Activated CD4-positive, alpha-beta T cell treated with anti-CD3 and anti-CD28 coated beads, Interleukin-2, amount 50 U/mL, for 24 hours (primary cell): Measurements from ENCODE around the gene EPRS1.
"Not testable (repeated sequence)": the region's sequence is repeated elsewhere in the genome, so short reads cannot be mapped to it uniquely, and the experiment has no call there.

Source experiments
- DNase-seq, 2 donors: peaks; one replicate each; pipeline ENCODE4 v3.0.0-alpha.2; 2020; ENCODE audit warnings: low read depth in 1 of 2, low spot score in 1 of 2

The EPRS1 gene

GRCh38 chr1:220046052-220046930 is at the start of gene EPRS1:
EPRS1 (minus strand) TSS chr1:220046505; CDS start chr1:220046388, 117 bp downstream.
- peak; percentile 84 to 91 for DNase-seq

GRCh38 chr1:220094016-220094911 is 48.0 kb upstream of the EPRS1 start, which contains the start of gene IARS2:
IARS2 (plus strand) TSS chr1:220094132; CDS start chr1:220094217, 85 bp downstream.
- peak; percentile 70 to 87 for DNase-seq

- no peak for DNase-seq
Observed at GRCh38 chr1:220093361-220094015, 47.2 kb upstream of the EPRS1 start.

GRCh38 chr1:220092694-220093093 is 46.4 kb upstream of the EPRS1 start:
- no peak for DNase-seq

- DNase-seq: peak; percentile 96 to 98
Observed at GRCh38 chr1:220089650-220090556, 43.6 kb upstream of the EPRS1 start, which contains the start of gene BPNT1. BPNT1 (minus strand) TSS chr1:220089788; CDS start chr1:220079846, 9,942 bp downstream.

GRCh38 chr1:220086261-220086686 is 40.0 kb upstream of the EPRS1 start:
- not testable (repeated sequence) for DNase-seq

GRCh38 chr1:220084460-220084859 is 38.2 kb upstream of the EPRS1 start:
- no peak for DNase-seq

- no peak for DNase-seq
Observed at GRCh38 chr1:220077887-220078286, 31.6 kb upstream of the EPRS1 start.

- DNase-seq: no peak
Observed at GRCh38 chr1:220076861-220077762, 30.8 kb upstream of the EPRS1 start.

GRCh38 chr1:220067269-220068204 is 21.2 kb upstream of the EPRS1 start:
- no peak for DNase-seq

- DNase-seq: no peak
Observed at GRCh38 chr1:220062629-220063028, 16.3 kb upstream of the EPRS1 start.

- no peak for DNase-seq
Observed at GRCh38 chr1:220060876-220061275, 14.6 kb upstream of the EPRS1 start.

- no peak for DNase-seq
Observed at GRCh38 chr1:220056374-220056773, 10.1 kb upstream of the EPRS1 start.

- DNase-seq: no peak
Observed at GRCh38 chr1:220045356-220046051, 801 bp downstream of the EPRS1 start.

- DNase-seq: no peak
Observed at GRCh38 chr1:220044678-220045355, 1.5 kb downstream of the EPRS1 start.

GRCh38 chr1:220043646-220044045 is 2.7 kb downstream of the EPRS1 start:
- DNase-seq: no peak
